ENCODE measurements around the gene AKT3. TPM values are rescaled to one million over a fixed set of nuclear protein-coding genes. Genes with fewer than 3 reads are reported as not detected.

Gene AKT3
- total RNA-seq, 2 experiments from 2014 or later = 29.3 to 34.6 TPM

- ChIA-PET CTCF (no interaction called here), POLR2A (no interaction called here)
- DNase-seq (no peak), ATAC-seq (no peak)
- no peak overlapping the region for H3K27ac Mint-ChIP-seq
- intact Hi-C loops (cut with DNase I, micrococcal nuclease) = no loop called here
- peaks cover 59% of the 10 kb centered on the region for H3K36me3 Mint-ChIP-seq (ENCODE audit: low read depth)
- no peak overlapping the region for H3K4me3 Mint-ChIP-seq
- H3K4me1 Mint-ChIP-seq = peaks cover under 1% of the 10 kb centered on the region
- H3K27me3 Mint-ChIP-seq = no peaks in the 10 kb centered on the region
- H3K9me3 Mint-ChIP-seq (ENCODE audit: low read depth) = peaks cover 32% of the 10 kb centered on the region
Observed at GRCh38 chr1:243580072-243580471, 270.0 kb downstream of the AKT3 start.

DNA sequence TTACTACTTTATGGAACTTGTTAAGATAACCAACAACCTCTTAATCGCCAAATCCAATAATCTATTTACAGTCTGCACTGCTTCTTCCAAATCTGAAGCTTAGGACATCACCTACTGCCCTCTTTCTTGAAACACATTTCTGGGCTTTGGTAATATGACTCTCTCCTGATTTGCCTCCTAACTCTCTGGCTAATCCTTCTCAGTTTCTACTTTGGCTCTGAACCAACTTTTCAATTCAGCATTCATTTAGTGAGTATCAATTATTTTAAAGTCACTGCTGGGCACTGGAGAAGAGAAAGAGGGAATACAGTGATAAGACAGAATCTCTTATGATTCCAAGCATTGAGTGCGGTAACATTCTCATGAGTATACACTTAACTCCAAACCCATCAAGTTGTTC, 275.0 kb downstream of the AKT3 start:
- DNase-seq (no peak), ATAC-seq (no peak)
- ChIA-PET POLR2A (no interaction called here), CTCF (no interaction called here)
- Mint-ChIP-seq H3K27me3 (no peaks in the 10 kb centered on the region), H3K4me1 (no peaks in the 10 kb centered on the region), H3K9me3 (ENCODE audit: low read depth) (peaks cover 2% of the 10 kb centered on the region), H3K36me3 (ENCODE audit: low read depth) (peaks cover 33% of the 10 kb centered on the region), H3K27ac (no peak overlapping the region), H3K4me3 (no peak overlapping the region)
- intact Hi-C loops (cut with DNase I, micrococcal nuclease) = no loop called here

DNA sequence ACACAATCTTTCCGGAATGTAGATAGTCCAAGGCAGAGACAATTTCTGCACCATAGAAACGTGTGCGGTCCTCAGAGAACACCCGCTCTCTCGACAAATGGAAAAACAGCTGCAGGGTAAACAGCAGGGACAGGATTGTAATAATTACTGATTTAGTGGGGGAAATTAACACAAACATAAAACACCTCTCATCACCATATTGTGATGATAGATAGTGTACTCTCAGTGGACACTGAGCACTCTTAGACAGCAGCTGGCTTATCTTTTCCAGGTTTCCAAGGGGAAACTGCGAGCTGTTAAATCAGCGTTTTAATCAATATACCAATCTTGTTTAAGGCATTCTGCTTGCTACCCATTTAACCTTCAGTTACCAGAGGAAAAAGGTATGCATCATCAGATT, 277.1 kb downstream of the AKT3 start:
- H3K9me3 Mint-ChIP-seq (ENCODE audit: low read depth) = peaks cover 2% of the 10 kb centered on the region
- H3K27ac Mint-ChIP-seq = no peak overlapping the region
- ChIA-PET CTCF (no interaction called here), POLR2A (no interaction called here)
- ATAC-seq (no peak), DNase-seq (no peak)
- intact Hi-C loops (cut with DNase I, micrococcal nuclease) = no loop called here
- H3K36me3 Mint-ChIP-seq (ENCODE audit: low read depth) = peaks cover 28% of the 10 kb centered on the region
- no peak overlapping the region for H3K4me3 Mint-ChIP-seq
- no peaks in the 10 kb centered on the region for H3K4me1 Mint-ChIP-seq
- H3K27me3 Mint-ChIP-seq = no peaks in the 10 kb centered on the region

GRCh38 chr1:243568793-243569192, 281.2 kb downstream of the AKT3 start:
- Mint-ChIP-seq H3K9me3 (ENCODE audit: low read depth) (no peaks in the 10 kb centered on the region), H3K4me3 (no peak overlapping the region)
- CTCF ChIA-PET = no interaction called here

GRCh38 chr1:243564814-243565213, 285.2 kb downstream of the AKT3 start:
- no peaks in the 10 kb centered on the region for H3K9me3 Mint-ChIP-seq (ENCODE audit: low read depth)
- H3K36me3 Mint-ChIP-seq (ENCODE audit: low read depth) = peaks cover 33% of the 10 kb centered on the region
- POLR2A ChIA-PET = no interaction called here
- no peak overlapping the region for H3K27ac Mint-ChIP-seq
- no peaks in the 10 kb centered on the region for H3K27me3 Mint-ChIP-seq
- intact Hi-C loops (cut with DNase I, micrococcal nuclease) = no loop called here
- no peak overlapping the region for H3K4me3 Mint-ChIP-seq
- CTCF ChIA-PET = no interaction called here
- DNase-seq = no peak
- no peaks in the 10 kb centered on the region for H3K4me1 Mint-ChIP-seq
- ATAC-seq = no peak

More at GRCh38 chr1:243568793-243569192, 281.2 kb downstream of the AKT3 start:
- Mint-ChIP-seq H3K27me3 (no peaks in the 10 kb centered on the region), H3K36me3 (ENCODE audit: low read depth) (peaks cover 22% of the 10 kb centered on the region), H3K27ac (no peak overlapping the region), H3K4me1 (no peaks in the 10 kb centered on the region)
- intact Hi-C loops (cut with DNase I, micrococcal nuclease) = no loop called here
- DNase-seq (no peak), ATAC-seq (no peak)
- POLR2A ChIA-PET = no interaction called here

GRCh38 chr1:243563732-243564131, 286.3 kb downstream of the AKT3 start:
- Mint-ChIP-seq H3K9me3 (ENCODE audit: low read depth) (no peaks in the 10 kb centered on the region), H3K36me3 (ENCODE audit: low read depth) (peaks cover 32% of the 10 kb centered on the region), H3K4me3 (no peak overlapping the region), H3K4me1 (no peaks in the 10 kb centered on the region), H3K27ac (no peak overlapping the region), H3K27me3 (no peaks in the 10 kb centered on the region)
- intact Hi-C loops (cut with DNase I, micrococcal nuclease) = no loop called here
- ATAC-seq (no peak), DNase-seq (no peak)
- POLR2A ChIA-PET = interaction anchor here (0.6 kb wide), 1 partner anchor 1272 kb away, joined by 3 read pairs; no protein-coding TSS in a partner anchor
- CTCF ChIA-PET = no interaction called here

DNA sequence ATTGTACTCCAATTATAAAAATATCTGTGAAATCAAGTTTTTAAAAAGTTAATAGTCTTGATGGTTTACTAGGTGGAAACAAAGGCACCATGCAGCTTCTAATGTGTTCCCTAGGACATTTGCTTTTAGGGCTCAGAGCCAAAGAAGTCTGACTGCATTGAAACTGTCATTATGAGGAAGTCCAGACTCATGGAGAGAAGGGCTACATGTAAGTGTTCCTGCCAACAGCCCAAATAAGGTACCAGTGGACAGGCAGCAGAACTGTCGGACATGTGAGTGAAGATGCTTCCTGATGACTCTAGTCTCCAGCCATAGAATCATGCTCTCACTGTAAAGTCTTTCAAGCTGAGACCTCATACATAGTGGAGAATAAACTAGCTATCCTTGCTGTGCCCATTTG, 287.6 kb downstream of the AKT3 start:
- DNase-seq (no peak), ATAC-seq (no peak)
- intact Hi-C loops (cut with DNase I, micrococcal nuclease) = no loop called here
- Mint-ChIP-seq H3K27me3 (no peaks in the 10 kb centered on the region), H3K27ac (no peak overlapping the region), H3K36me3 (ENCODE audit: low read depth) (peaks cover 26% of the 10 kb centered on the region), H3K4me3 (no peak overlapping the region), H3K9me3 (ENCODE audit: low read depth) (no peaks in the 10 kb centered on the region), H3K4me1 (no peaks in the 10 kb centered on the region)
- ChIA-PET CTCF (no interaction called here), POLR2A (no interaction called here)

GRCh38 chr1:243561588-243562319, 288.3 kb downstream of the AKT3 start:
- no peak overlapping the region for H3K27ac Mint-ChIP-seq
- DNase-seq (no peak), ATAC-seq (no peak)
- intact Hi-C loops (cut with DNase I, micrococcal nuclease) = no loop called here
- no peaks in the 10 kb centered on the region for H3K27me3 Mint-ChIP-seq
- POLR2A ChIA-PET = no interaction called here
- CTCF ChIA-PET = no interaction called here
- no peaks in the 10 kb centered on the region for H3K4me1 Mint-ChIP-seq
- peaks cover 25% of the 10 kb centered on the region for H3K36me3 Mint-ChIP-seq (ENCODE audit: low read depth)
- H3K9me3 Mint-ChIP-seq (ENCODE audit: low read depth) = no peaks in the 10 kb centered on the region
- H3K4me3 Mint-ChIP-seq = no peak overlapping the region

DNA sequence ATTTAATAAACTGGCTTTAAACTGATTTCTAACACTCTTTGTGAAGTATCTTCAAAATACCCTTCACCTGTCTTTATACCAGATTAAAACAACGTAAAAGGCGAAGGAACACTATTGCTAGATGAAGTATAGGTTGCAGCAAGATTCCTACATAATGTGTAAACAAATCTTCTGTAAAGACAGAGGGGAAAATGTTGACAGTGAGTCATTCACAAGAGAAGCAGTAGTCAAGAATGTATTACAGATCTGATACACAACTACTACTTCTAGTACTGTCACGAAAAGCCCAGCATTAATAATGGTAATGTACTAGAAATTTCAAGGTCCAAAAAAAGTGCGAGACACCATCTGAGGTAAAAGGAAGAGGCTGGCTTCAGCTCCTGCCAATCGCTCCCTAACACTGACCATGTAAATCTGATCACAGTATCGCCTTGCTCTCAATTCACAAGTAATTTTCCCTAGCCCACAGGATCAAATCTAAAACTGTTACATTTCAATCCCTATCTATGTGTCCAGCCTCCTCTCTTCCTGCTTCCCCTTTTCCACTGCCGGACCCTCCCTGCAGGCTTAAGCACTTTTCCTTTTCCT, 290.4 kb downstream of the AKT3 start:
- Mint-ChIP-seq H3K4me3 (no peak overlapping the region), H3K27ac (no peak overlapping the region), H3K27me3 (no peaks in the 10 kb centered on the region), H3K9me3 (ENCODE audit: low read depth) (no peaks in the 10 kb centered on the region), H3K4me1 (no peaks in the 10 kb centered on the region), H3K36me3 (ENCODE audit: low read depth) (peaks cover 21% of the 10 kb centered on the region)
- DNase-seq (no peak), ATAC-seq (no peak)
- intact Hi-C loops (cut with DNase I, micrococcal nuclease) = no loop called here
- ChIA-PET CTCF (no interaction called here), POLR2A (no interaction called here)

- intact Hi-C loops (cut with DNase I, micrococcal nuclease) = no loop called here
- no peak overlapping the region for H3K4me3 Mint-ChIP-seq
- H3K9me3 Mint-ChIP-seq (ENCODE audit: low read depth) = no peaks in the 10 kb centered on the region
- H3K4me1 Mint-ChIP-seq = no peaks in the 10 kb centered on the region
- no peak overlapping the region for H3K27ac Mint-ChIP-seq
- DNase-seq (no peak), ATAC-seq (no peak)
- no peaks in the 10 kb centered on the region for H3K27me3 Mint-ChIP-seq
- H3K36me3 Mint-ChIP-seq (ENCODE audit: low read depth) = peaks cover 17% of the 10 kb centered on the region
- CTCF ChIA-PET = no interaction called here
- POLR2A ChIA-PET = no interaction called here
Observed at GRCh38 chr1:243558576-243558975, 291.5 kb downstream of the AKT3 start.

- H3K4me1 Mint-ChIP-seq = no peaks in the 10 kb centered on the region
- no peaks in the 10 kb centered on the region for H3K27me3 Mint-ChIP-seq
- H3K27ac Mint-ChIP-seq = no peak overlapping the region
- DNase-seq (no peak), ATAC-seq (no peak)
- H3K36me3 Mint-ChIP-seq (ENCODE audit: low read depth) = peaks cover 17% of the 10 kb centered on the region
- H3K9me3 Mint-ChIP-seq (ENCODE audit: low read depth) = no peaks in the 10 kb centered on the region
- intact Hi-C loops (cut with DNase I, micrococcal nuclease) = no loop called here
- H3K4me3 Mint-ChIP-seq = no peak overlapping the region
- POLR2A ChIA-PET = no interaction called here
- CTCF ChIA-PET = interaction anchor here (1.1 kb wide), 1 partner anchor 10 kb away, joined by 3 read pairs; no protein-coding TSS in a partner anchor
Observed at GRCh38 chr1:243557866-243558265, 292.2 kb downstream of the AKT3 start.

DNA sequence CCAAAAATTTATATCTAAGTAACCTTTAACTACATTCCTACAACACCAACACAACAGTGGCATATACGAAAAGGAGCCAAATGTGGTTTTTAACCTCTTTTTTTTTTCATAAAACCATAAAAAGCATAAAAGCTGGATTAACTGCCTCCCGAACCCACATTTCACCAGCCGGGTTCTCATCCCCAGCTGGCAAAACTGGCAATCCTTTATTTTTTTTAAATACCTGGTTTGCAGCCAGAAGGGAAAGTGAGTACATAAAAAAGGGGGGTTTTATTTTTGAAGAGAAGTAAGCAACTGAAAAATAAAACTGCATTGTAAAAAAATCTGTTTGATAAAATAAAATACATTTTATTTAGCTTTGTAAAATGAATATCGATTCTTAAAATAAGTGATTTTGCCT, 295.4 kb downstream of the AKT3 start:
- intact Hi-C loops (cut with DNase I, micrococcal nuclease) = no loop called here
- Mint-ChIP-seq H3K27ac (no peak overlapping the region), H3K4me1 (no peaks in the 10 kb centered on the region)

More for the DNA sequence above, 295.4 kb downstream of the AKT3 start:
- H3K27me3 Mint-ChIP-seq = no peaks in the 10 kb centered on the region
- DNase-seq = no peak
- no peak overlapping the region for H3K4me3 Mint-ChIP-seq
- POLR2A ChIA-PET = no interaction called here
- H3K36me3 Mint-ChIP-seq (ENCODE audit: low read depth) = peaks cover 2% of the 10 kb centered on the region
- ATAC-seq = no peak
- CTCF ChIA-PET = no interaction called here
- no peaks in the 10 kb centered on the region for H3K9me3 Mint-ChIP-seq (ENCODE audit: low read depth)

Measured in activated CD4-positive, alpha-beta T cell treated with anti-CD3 and anti-CD28 coated beads for 36 hours (primary cell).